H1 (cell line): ENCODE measurements around the gene SLC22A3. TPM values are rescaled to one million over a fixed set of nuclear protein-coding genes. Genes with fewer than 3 reads are reported as not detected.

Experiments used
- CTCF ChIA-PET: fragments of 300-600 bp; sonication (Branson Sonifier 250); formaldehyde crosslinking; loops from one replicate; lab custom pipeline; 2021; ENCODE audit not compliant: partially characterized antibody; lab: Charles Lee
- POLR2A ChIA-PET: fragments of 300-600 bp; sonication (Branson Sonifier 250); formaldehyde crosslinking; loops from one replicate; lab custom pipeline; 2021; ENCODE audit warnings: inconsistent platforms; ENCODE audit not compliant: partially characterized antibody; lab: Charles Lee
- DNase-seq, 2 experiments: peaks; one replicate each; pipeline versions ENCODE4 v3.0.0 to v3.0.0-alpha.2; 2010 to 2022; ENCODE audit warnings: low spot score in 2 of 2, low read depth in 1 of 2, mixed read lengths in 1 of 2
- FAIRE-seq: peaks from 2 replicates; lab custom pipeline; 2011; peaks lifted over from hg19 to GRCh38; lab: Jason Lieb, UNC
- H2AFZ ChIP-seq: 2 replicates; pipeline ENCODE4 v1.8.1; 2012; ENCODE audit warnings: low read length, inconsistent platforms
- H2AK5ac ChIP-seq: 2 replicates; pipeline ENCODE4 v1.6.1; 2013; ENCODE audit warnings: low read depth, low read length
- H2BK120ac ChIP-seq: replicated peaks from 2 replicates; pipeline ENCODE3; 2013; ENCODE audit warnings: low read depth, low read length, inconsistent platforms
- H2BK12ac ChIP-seq: 2 replicates; pipeline ENCODE4 v1.6.1; 2013; ENCODE audit warnings: low read depth, low read length
- H2BK15ac ChIP-seq: 2 replicates; pipeline ENCODE4 v1.6.1; 2013; ENCODE audit warnings: low read length
- H2BK20ac ChIP-seq: 2 replicates; pipeline ENCODE4 v1.6.1; 2013; ENCODE audit warnings: low read length
- H2BK5ac ChIP-seq: 2 replicates; pipeline ENCODE4 v1.6.1; 2013; ENCODE audit warnings: low read depth, low read length
- H3K14ac ChIP-seq: 2 replicates; pipeline ENCODE4 v1.6.1; 2013; ENCODE audit warnings: inconsistent platforms; ENCODE audit not compliant: insufficient read length
- H3K18ac ChIP-seq: 2 replicates; pipeline ENCODE4 v1.6.1; 2013; ENCODE audit warnings: low read length; ENCODE audit errors: extremely low read depth
- H3K23ac ChIP-seq: 2 replicates; pipeline ENCODE4 v1.6.1; 2013; ENCODE audit warnings: inconsistent platforms; ENCODE audit not compliant: insufficient read length
- H3K23me2 ChIP-seq: 2 replicates; pipeline ENCODE4 v1.6.1; 2013; ENCODE audit warnings: low read depth, low read length
- H3K27ac ChIP-seq: 2 replicates; pipeline ENCODE4 v1.6.1; 2011; ENCODE audit warnings: low read depth, low read length, inconsistent platforms
- H3K27me3 ChIP-seq, 4 experiments: replicated peaks in 1 of 4; 1 replicate in 1 of 4; 2 replicates in 3 of 4; pipeline versions ENCODE4 v1.6.1 to v1.8.1; 2011 to 2013; ENCODE audit warnings: low read length in 3 of 4, mild to moderate bottlenecking in 3 of 4, inconsistent platforms in 2 of 4, mixed read lengths in 2 of 4, moderate library complexity in 1 of 4; ENCODE audit not compliant: control insufficient read depth in 3 of 4, insufficient read depth in 3 of 4; ENCODE audit errors: extremely low read depth in 1 of 4
- H3K36me3 ChIP-seq, 4 experiments: 2 replicates each; pipeline versions ENCODE4 v1.6.1 to v1.8.1; 2011 to 2013; ENCODE audit warnings: mild to moderate bottlenecking in 4 of 4, low read length in 3 of 4, moderate library complexity in 2 of 4, control low read depth in 1 of 4, inconsistent platforms in 1 of 4; ENCODE audit not compliant: insufficient read depth in 4 of 4, control insufficient read depth in 2 of 4
- H3K4ac ChIP-seq: replicated peaks from 2 replicates; pipeline ENCODE3; 2013; ENCODE audit warnings: low read length, low read depth, mixed read lengths, inconsistent platforms; ENCODE audit not compliant: insufficient read length
- H3K4me1 ChIP-seq, 4 experiments: replicated peaks in 1 of 4; 1 replicate in 1 of 4; 2 replicates in 3 of 4; pipeline versions ENCODE4 v1.6.1 to v1.8.1; 2011 to 2013; ENCODE audit warnings: low read length in 3 of 4, inconsistent platforms in 2 of 4, mixed read lengths in 1 of 4; ENCODE audit not compliant: insufficient read depth in 4 of 4, control insufficient read depth in 3 of 4
- H3K4me2 ChIP-seq, 2 experiments: 2 replicates each; pipeline versions ENCODE4 v1.6.1 to v1.8.1; 2011 to 2013; ENCODE audit warnings: low read depth in 2 of 2, low read length in 2 of 2, control low read depth in 1 of 2, inconsistent platforms in 1 of 2, mild to moderate bottlenecking in 1 of 2; ENCODE audit not compliant: insufficient read depth in 1 of 2
- H3K4me3 ChIP-seq, 4 experiments: fragments of 200-600, 300-600 bp in 1 of 4; sonication (generic), shearing (Covaris generic), sonication (Bioruptor Twin) in 1 of 4; 2 replicates each; pipeline versions ENCODE4 v1.5.1 to v1.8.1; 2011 to 2016; ENCODE audit warnings: low read length in 4 of 4, low read depth in 3 of 4, control low read depth in 2 of 4, inconsistent platforms in 2 of 4, mild to moderate bottlenecking in 2 of 4, mixed read lengths in 1 of 4, moderate library complexity in 1 of 4; ENCODE audit not compliant: insufficient read depth in 2 of 4; ENCODE audit errors: extremely low read depth in 1 of 4
- H3K56ac ChIP-seq: replicated peaks from 2 replicates; pipeline ENCODE3; 2013; ENCODE audit warnings: low read depth, mild to moderate bottlenecking, mixed read lengths, low read length, inconsistent platforms; ENCODE audit not compliant: insufficient read length
- H3K79me1 ChIP-seq: 2 replicates; pipeline ENCODE4 v1.6.1; 2013; ENCODE audit warnings: low read depth, low read length, control low read depth
- H3K79me2 ChIP-seq, 2 experiments: 2 replicates each; pipeline versions ENCODE4 v1.6.1 to v1.8.1; 2012 to 2013; ENCODE audit warnings: low read length in 2 of 2, mild to moderate bottlenecking in 2 of 2, inconsistent platforms in 1 of 2; ENCODE audit not compliant: insufficient read depth in 2 of 2, control insufficient read depth in 1 of 2
- H3K9ac ChIP-seq, 4 experiments: replicated peaks in 1 of 4; 1 replicate in 1 of 4; 2 replicates in 3 of 4; pipeline versions ENCODE4 v1.6.1 to v1.8.1; 2011 to 2013; ENCODE audit warnings: low read depth in 3 of 4, low read length in 3 of 4, control low read depth in 2 of 4, mild to moderate bottlenecking in 2 of 4, moderate library complexity in 2 of 4, inconsistent platforms in 1 of 4; ENCODE audit errors: extremely low read depth in 1 of 4
- H3K9me3 ChIP-seq, 2 experiments: 2 replicates each; pipeline versions ENCODE4 v1.6.1 to v1.8.1; 2012 to 2013; ENCODE audit warnings: mild to moderate bottlenecking in 2 of 2, moderate library complexity in 2 of 2, control low read depth in 1 of 2, inconsistent platforms in 1 of 2, low read depth in 1 of 2, low read length in 1 of 2, mixed read lengths in 1 of 2; ENCODE audit not compliant: insufficient read depth in 2 of 2
- H4K20me1 ChIP-seq, 2 experiments: replicated peaks in 1 of 2; 2 replicates each; pipeline versions ENCODE3 to v1.8.1; 2011 to 2013; ENCODE audit warnings: inconsistent platforms in 2 of 2, low read length in 2 of 2, mild to moderate bottlenecking in 1 of 2; ENCODE audit not compliant: insufficient read depth in 2 of 2, control insufficient read depth in 1 of 2
- H4K5ac ChIP-seq: 2 replicates; pipeline ENCODE4 v1.6.1; 2013; ENCODE audit warnings: low read length, low read depth, mixed read lengths, inconsistent platforms; ENCODE audit not compliant: insufficient read length
- H4K8ac ChIP-seq: 2 replicates; pipeline ENCODE4 v1.8.0; 2013; ENCODE audit warnings: mild to moderate bottlenecking, moderate library complexity, low read length, inconsistent platforms; ENCODE audit not compliant: insufficient read depth; ENCODE audit errors: extremely low read depth
- H4K91ac ChIP-seq: replicated peaks from 2 replicates; pipeline ENCODE3; 2013; ENCODE audit warnings: low read length, mixed read lengths, inconsistent platforms; ENCODE audit not compliant: insufficient read length
- BRCA1 ChIP-seq: IDR thresholded peaks from 2 replicates; pipeline ENCODE4 v1.6.1; 2012; ENCODE audit warnings: low read depth, low read length, improper control_type of control experiment
- CBX5 ChIP-seq: fragments of 300-800, 300-1000 bp; sonication (generic); IDR thresholded peaks from 2 replicates; pipeline ENCODE4 v1.7.1; 2016; ENCODE audit warnings: antibody characterized with exemption, low read length, low read depth
- EGR1 ChIP-seq: IDR thresholded peaks from 2 replicates; pipeline ENCODE4 v1.6.1; 2011; ENCODE audit warnings: low read depth, low read length, borderline replicate concordance
- FOSL1 ChIP-seq: IDR thresholded peaks from 2 replicates; pipeline ENCODE4 v1.6.1; 2011; ENCODE audit warnings: mild to moderate bottlenecking, low read depth, low read length, moderate library complexity; ENCODE audit not compliant: insufficient read depth
- GABPA ChIP-seq: IDR thresholded peaks from 2 replicates; pipeline ENCODE4 v1.6.1; 2011; ENCODE audit warnings: mild to moderate bottlenecking, low read length, moderate library complexity, borderline replicate concordance; ENCODE audit not compliant: insufficient read depth
- GTF2F1 ChIP-seq: IDR thresholded peaks from 2 replicates; pipeline ENCODE4 v1.6.1; 2012; ENCODE audit warnings: low read depth, low read length, improper control_type of control experiment, borderline replicate concordance
- HDAC6 ChIP-seq: IDR thresholded peaks from one replicate; pipeline ENCODE4 v1.7.1; 2012; ENCODE audit warnings: low read depth, mild to moderate bottlenecking, inconsistent platforms, low read length, moderate library complexity
- JUN ChIP-seq: IDR thresholded peaks from 2 replicates; pipeline ENCODE4 v1.6.1; 2011; ENCODE audit warnings: low read depth, mild to moderate bottlenecking, improper control_type of control experiment, low read length
- RXRA ChIP-seq: IDR thresholded peaks from 2 replicates; pipeline ENCODE4 v1.6.1; 2011; ENCODE audit warnings: low read depth, mild to moderate bottlenecking, low read length, moderate library complexity; ENCODE audit not compliant: insufficient read depth
- SIX5 ChIP-seq: IDR thresholded peaks from 2 replicates; pipeline ENCODE4 v1.6.1; 2011; ENCODE audit warnings: mild to moderate bottlenecking, low read depth, low read length
- SP1 ChIP-seq: IDR thresholded peaks from 2 replicates; pipeline ENCODE4 v1.6.1; 2011; ENCODE audit warnings: low read depth, low read length
- SP2 ChIP-seq: IDR thresholded peaks from 2 replicates; pipeline ENCODE4 v1.6.1; 2012; ENCODE audit warnings: mild to moderate bottlenecking, low read length, inconsistent platforms
- SRF ChIP-seq: IDR thresholded peaks from 2 replicates; pipeline ENCODE4 v1.6.1; 2011; ENCODE audit warnings: mild to moderate bottlenecking, low read depth, low read length, moderate library complexity
- SUZ12 ChIP-seq: fragments of 200-600 bp; sonication (generic); IDR thresholded peaks from 2 replicates; pipeline ENCODE4 v1.6.1; 2012; ENCODE audit warnings: mild to moderate bottlenecking, inconsistent platforms, low read length, moderate library complexity, mixed read lengths
- TCF12 ChIP-seq: IDR thresholded peaks from 2 replicates; pipeline ENCODE4 v1.6.1; 2011; ENCODE audit warnings: low read depth, mild to moderate bottlenecking, low read length
- polyA plus RNA-seq, 7 experiments: library from polyadenylated mRNA; depleted of rRNA in 3 of 7; stranded (reverse) in 5 of 7; unstranded in 2 of 7; fragments of >200 nt in 5 of 7; fragments of 200-250 nt in 2 of 7; gene quantifications; 1 replicate in 5 of 7; 2 replicates in 1 of 7; 4 replicates in 1 of 7; pipeline versions ENCODE4 v1.2.1 to v1.2.3, GENCODE V29; 2011 to 2013; ENCODE audit warnings: missing spikeins in 2 of 7, mixed read lengths in 2 of 7
- total RNA-seq: library from RNA; stranded (reverse); fragmentation: NEBNext Ultra II Directional; extraction: Animal tissue kit (Norgen Biotek cat#: 25700); gene quantifications from 2 replicates; pipeline ENCODE4 v1.2.1, GENCODE V29; 2021

The SLC22A3 gene
- total and polyA plus RNA-seq, 2 of the 8 experiments (the other 6 are each of a cell fraction or from before 2014, with no cell fraction given) = 1.0 to 2.9 TPM

DNA sequence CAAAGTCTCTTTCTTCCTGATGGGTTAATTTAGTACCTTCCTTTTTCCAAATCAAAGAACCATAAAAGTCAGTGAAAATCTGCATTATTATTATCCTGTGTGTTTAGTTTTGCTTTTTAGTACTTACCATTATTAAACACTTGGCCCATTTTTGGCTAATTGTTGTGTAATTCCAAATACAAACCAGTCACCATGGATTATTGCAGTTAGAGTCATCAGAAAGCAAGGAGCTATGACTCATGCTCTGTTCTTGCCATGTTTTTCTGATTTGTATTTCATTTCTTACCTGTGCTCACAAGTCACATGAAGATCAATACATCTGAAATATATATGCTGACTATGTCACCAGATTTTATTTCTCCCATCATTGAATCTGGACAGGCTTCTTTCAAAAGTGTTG, 31.3 kb downstream of the SLC22A3 start:
- peaks cover 3% of the 10 kb centered on the region in 2 experiments; a peak in 2 of 4 replicates for H3K9me3 ChIP-seq
- no peaks in the 10 kb centered on the region for H3K23me2 ChIP-seq
- ChIA-PET CTCF (no interaction called here), POLR2A (no interaction called here)
- H2BK120ac ChIP-seq = no peak overlapping the region
- H3K23ac ChIP-seq = no peak overlapping the region
- no peak for DNase-seq
- H3K4me1 ChIP-seq = no peaks in the 10 kb centered on the region
- H2AK5ac ChIP-seq = no peak overlapping the region
- no peak overlapping the region for H2BK5ac ChIP-seq
- no peak overlapping the region for H4K91ac ChIP-seq
- H3K18ac ChIP-seq = no peak overlapping the region
- H3K4me3 ChIP-seq = no peak overlapping the region
- TF ChIP-seq HDAC6 (no peak), TCF12 (no peak), SP1 (no peak), SP2 (no peak), CBX5 (no peak), RXRA (no peak), SUZ12 (no peak), SRF (no peak), FOSL1 (no peak), SIX5 (no peak), BRCA1 (no peak), GTF2F1 (no peak), GABPA (no peak), EGR1 (no peak), JUN (no peak)
- no peaks in the 10 kb centered on the region for H3K79me2 ChIP-seq
- no peak overlapping the region for H3K9ac ChIP-seq
- no peak overlapping the region for H3K4ac ChIP-seq
- no peak overlapping the region for H3K14ac ChIP-seq
- FAIRE-seq = no peak
- H2AFZ ChIP-seq = no peak overlapping the region
- no peaks in the 10 kb centered on the region for H3K36me3 ChIP-seq
- no peak overlapping the region for H4K5ac ChIP-seq
- no peak overlapping the region for H3K27ac ChIP-seq
- no peak overlapping the region for H3K56ac ChIP-seq
- H3K79me1 ChIP-seq = no peaks in the 10 kb centered on the region
- H3K4me2 ChIP-seq = no peak overlapping the region
- no peak overlapping the region for H2BK15ac ChIP-seq
- no peaks in the 10 kb centered on the region for H3K27me3 ChIP-seq
- no peak overlapping the region for H2BK12ac ChIP-seq
- no peak overlapping the region for H2BK20ac ChIP-seq
- H4K20me1 ChIP-seq = no peaks in the 10 kb centered on the region
- no peak overlapping the region for H4K8ac ChIP-seq
